Right lung (tissue), 5 donors: ENCODE measurements around the gene ADARB2. TPM values are rescaled to one million over a fixed set of nuclear protein-coding genes. Genes with fewer than 3 reads are reported as not detected.

ENCODE experiments used
- DNase-seq, 2 donors: peaks; one replicate each; pipeline ENCODE4 v3.0.0-alpha.2; 2013
- polyA plus RNA-seq, 5 donors: library from polyadenylated mRNA; unstranded; fragments of 120-200 nt; gene quantifications; one replicate each; pipeline versions ENCODE4 v1.2.1 to v1.2.3, GENCODE V29; 2013; ENCODE audit warnings: inconsistent platforms in 1 of 5, low replicate concordance in 1 of 5; ENCODE audit not compliant: insufficient read length in 5 of 5, insufficient read depth in 1 of 5

Gene ADARB2
- polyA plus RNA-seq, 5 donors, result 0.34 to 0.78 (median 0.69) TPM

- no peak for DNase-seq
Observed at GRCh38 chr10:1191752-1192151, 545.6 kb downstream of the ADARB2 start.

DNA sequence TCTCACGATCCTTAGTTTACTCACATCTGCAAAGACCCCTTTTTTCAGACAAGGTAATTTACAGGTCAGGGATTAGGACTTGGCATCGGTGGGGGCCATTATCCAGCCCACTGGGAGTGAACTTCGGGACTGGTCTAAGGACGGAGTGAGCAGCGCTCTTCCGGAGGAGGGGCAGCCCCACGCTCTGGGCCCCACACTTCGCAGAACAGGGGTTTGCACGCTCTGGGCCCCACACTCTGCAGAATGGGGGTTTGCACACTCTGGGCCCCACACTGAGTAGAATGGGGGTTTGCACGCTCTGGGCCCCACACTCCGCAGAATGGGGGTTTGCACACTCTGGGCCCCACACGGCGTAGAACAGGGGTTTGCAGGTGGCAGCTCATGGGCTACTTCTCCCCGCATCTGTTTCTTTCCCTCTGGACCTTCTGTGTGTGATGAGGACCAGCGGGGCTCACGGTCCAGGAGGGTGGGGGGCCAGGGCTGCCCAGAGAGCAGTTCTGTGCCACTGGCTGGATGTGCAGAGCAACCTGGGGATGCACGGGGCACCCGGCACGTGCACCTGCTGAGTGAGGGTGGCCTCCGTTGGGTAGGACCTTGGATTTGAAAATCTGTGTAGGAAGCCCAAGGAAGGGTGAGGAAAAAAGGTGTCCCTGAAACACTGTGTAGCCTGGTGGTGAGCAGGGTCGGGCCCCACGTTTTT is 546.4 kb downstream of the ADARB2 start:
- no peak for DNase-seq

DNA sequence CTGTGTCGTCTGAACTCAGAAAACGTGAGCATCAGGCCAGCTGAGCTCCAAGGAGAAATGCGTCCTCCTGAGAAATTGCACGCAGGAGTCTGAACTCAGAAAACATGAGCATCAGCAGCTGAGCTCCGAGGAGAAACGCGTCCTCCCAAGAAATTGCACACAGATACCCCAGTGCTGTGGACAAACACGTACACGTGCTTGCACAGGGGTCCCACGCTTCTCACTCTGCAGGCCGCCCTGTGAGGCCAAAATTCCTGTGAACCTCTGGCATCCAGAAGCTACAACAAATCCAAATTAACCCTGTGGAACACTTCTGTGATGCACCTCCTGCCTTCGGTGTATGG is 547.3 kb downstream of the ADARB2 start:
- no peak for DNase-seq

GRCh38 chr10:1189166-1190051 is 547.9 kb downstream of the ADARB2 start:
- DNase-seq, result no peak

GRCh38 chr10:1188558-1189135 is 548.7 kb downstream of the ADARB2 start:
- DNase-seq, result no peak

GRCh38 chr10:1187855-1188557 is 549.3 kb downstream of the ADARB2 start:
- DNase-seq, result no peak

- DNase-seq, result no peak
Observed at GRCh38 chr10:1187151-1187854, 550.0 kb downstream of the ADARB2 start.

DNA sequence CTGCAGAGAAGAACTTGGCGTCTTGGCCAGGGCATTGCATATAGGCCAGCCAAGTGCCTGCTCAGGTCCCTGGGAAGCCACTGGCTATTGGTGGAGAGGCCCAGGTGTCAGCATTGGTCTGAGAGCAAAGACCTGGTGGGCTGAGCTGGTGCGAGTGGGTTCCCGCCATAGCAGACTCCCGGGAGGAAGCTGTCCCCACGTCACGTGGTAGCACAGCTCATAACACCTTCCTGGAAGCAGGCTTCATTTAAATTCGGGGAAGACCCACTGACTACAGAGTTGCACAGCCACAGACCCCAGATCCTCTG is 550.7 kb downstream of the ADARB2 start:
- DNase-seq, result no peak

- no peak for DNase-seq
Observed at GRCh38 chr10:1185911-1186682, 551.2 kb downstream of the ADARB2 start.

DNA sequence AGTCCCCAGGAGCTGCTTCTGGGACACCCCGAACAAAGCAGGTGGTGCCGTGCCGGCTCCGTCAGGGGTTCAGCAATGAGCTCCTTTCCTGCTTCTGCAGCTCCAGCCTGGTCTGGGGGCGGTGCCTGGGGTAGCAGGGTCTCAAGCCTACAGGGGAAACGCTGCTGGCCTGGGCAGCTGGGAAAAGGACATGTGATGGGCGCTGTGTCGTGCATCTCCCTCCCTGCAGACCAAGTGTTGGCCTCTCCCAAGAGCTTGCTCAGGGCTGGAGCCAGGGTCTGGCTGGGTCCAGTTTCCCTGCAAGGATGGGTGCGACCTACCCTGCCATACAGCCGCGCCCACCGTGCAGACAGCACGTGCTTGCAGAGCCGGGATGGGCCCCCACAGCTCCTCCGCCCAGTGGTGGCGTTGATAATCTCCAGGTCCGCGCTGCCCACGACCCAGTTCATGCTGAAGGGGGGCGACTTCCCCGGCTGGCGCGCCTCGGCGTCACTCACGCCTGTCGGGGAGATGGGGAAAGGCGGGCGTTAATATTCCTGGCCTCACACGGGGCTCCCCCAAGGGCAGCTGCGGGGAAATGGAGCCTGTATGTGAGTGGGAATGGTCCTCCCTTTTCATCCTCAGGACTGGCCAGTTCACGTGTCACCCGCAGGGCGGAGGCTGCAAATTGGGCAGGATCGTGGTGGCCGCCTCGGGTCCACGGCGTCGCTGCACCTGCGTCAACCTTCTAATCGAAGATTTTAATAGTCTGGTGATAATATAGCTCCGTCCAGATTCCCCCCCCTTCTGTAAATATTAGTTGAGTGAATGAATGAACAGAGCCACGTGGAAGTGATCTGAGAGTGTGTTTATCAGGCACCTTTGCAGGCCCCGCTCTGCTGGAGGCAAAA is 552.5 kb downstream of the ADARB2 start:
- DNase-seq, result no peak

- DNase-seq, result no peak
Observed at GRCh38 chr10:1183701-1184100, 553.6 kb downstream of the ADARB2 start.

DNA sequence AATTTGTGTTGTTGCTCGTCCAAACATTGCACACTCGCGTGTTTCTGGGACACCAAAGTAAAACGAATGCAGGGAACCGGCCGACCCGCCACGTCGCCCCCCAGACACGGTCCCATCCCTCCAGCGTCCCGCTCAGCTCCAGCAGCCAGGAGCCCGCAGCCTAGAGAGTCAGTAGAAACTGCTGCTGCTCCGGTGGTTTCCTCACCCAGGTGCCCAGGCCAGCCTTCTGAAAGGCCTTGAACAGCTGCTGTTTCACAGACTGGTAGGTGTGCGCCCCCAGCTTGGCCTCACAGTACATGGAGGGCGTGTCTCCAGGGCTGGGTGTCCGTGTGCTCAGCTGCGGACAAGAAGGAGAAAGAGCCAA is 554.3 kb downstream of the ADARB2 start:
- DNase-seq, result no peak

DNA sequence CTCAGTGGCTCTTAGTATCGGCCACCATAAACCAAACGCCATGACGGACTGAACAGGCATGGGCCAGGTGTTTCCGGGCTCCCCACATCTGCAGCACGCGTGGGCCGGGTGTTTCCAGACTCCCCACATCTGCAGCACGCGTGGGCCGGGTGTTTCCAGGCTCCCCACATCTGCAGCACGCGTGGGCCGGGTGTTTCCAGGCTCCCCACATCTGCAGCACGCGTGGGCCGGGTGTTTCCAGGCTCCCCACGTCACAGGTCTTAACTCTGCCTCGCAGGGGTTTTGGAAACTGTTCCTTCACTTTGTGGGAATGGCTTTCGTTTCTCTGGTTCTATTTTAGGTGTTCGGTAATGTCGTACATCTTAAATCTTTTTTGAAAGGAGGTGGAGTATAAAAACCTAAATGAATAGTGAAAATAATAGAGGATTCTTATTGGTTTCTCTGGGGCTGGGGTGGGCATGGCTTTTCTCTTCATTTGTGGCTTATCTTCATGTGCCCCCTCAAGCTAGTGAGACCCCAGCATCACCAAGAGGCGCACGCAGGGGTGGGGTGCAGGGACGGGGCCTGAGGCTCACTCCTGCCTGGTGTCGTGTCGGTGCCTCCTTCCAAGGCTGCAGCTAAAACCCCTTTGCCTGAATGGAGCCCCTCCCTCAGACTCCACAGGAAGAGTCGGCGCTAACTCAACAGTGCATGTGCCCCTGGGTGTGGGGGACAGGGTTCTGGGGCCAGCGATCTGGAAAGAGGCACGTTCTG is 554.9 kb downstream of the ADARB2 start:
- DNase-seq, result no peak

- DNase-seq, result no peak
Observed at GRCh38 chr10:1180836-1181235, 556.5 kb downstream of the ADARB2 start.

DNA sequence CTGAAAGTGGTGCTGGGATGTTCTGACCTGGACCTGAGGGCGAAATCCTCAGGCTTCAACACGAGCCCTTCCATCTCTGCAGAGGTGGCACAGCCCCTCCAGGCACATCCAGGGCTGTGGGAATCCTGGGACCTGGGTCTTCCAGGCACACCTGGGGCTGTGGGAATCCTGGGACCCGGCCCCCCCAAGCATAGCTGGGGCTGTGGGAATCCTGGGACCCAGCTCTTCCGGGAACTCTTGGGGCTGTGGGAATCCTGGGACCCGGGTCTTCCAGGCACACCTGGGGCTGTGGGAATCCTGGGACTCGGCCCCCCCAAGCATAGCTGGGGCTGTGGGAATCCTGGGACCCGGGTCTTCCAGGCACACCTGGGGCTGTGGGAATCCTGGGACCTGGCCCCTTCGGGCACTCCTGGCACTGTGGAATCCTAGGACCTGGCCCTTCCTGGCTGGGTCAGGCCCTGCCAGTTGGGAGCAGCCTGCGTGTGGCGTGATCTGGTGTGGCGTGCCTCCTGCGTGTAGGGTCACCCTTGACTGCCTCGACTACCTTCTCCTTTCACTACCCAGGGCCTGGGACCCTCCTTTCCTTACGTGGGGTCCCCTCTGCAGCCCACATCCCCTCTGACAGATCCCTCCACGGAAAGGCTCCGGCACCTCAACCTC is 557.1 kb downstream of the ADARB2 start:
- no peak for DNase-seq

- no peak for DNase-seq
Observed at GRCh38 chr10:1179346-1180070, 557.8 kb downstream of the ADARB2 start.

DNA sequence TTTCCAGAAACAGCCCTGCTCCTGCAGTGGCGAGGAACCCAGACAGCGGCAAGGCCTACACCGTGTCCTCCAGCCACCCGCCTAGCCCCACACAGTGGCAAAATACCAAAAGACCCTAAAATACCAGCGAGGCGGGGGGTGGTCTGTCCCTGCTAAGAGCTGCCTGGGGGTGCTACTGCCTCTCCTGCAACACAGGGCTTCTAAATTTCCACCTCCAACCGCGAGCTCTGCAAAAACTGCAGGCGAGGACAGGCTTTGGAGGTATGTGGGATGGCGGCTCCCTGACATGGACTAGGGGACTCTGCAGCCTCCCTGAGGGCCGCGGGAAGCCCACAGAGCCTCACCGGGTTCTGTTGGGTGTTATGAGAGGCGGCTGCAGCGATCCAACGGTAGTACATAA is 558.8 kb downstream of the ADARB2 start:
- no peak for DNase-seq

DNA sequence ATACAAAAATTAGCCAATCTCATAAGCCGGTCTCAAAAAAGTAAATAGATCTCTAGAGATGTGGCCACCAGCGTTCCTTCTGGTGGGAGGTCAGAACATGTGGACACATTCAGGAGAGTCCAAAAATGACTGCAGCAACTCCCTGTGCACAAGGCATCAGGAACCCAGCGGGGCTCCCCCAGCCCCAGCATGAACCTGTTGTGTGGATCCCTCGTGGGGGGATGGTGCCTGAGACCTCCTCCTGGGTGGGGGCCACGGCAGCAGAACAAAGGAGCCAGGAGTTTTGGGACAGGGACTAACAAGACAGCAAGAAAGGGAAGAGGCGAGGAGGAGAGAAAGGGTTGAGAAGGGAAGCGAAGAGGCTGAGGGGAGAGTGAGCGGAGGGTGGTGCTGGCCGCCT is 559.4 kb downstream of the ADARB2 start:
- no peak for DNase-seq
